ENCODE data around the gene GPR75. TPM values are rescaled to one million over a fixed set of nuclear protein-coding genes. Genes with fewer than 3 reads are reported as not detected.
A peak's percentile ranks its signal among the peaks of the same experiment; 100 is the strongest.

Gene GPR75
- 0.72 TPM for total RNA-seq (ENCODE audit: insufficient read depth, low replicate concordance)

- peak; percentile 32 for DNase-seq (ENCODE audit: low spot score)
Measured at GRCh38 chr2:53859206-53860181, at the start of gene GPR75. GPR75 (minus strand) TSS chr2:53859967; CDS start chr2:53854756, 5,211 bp downstream.

GRCh38 chr2:53907582-53907981, 47.8 kb upstream of the GPR75 start:
- DNase-seq (ENCODE audit: low spot score) = no peak

- DNase-seq (ENCODE audit: low spot score) = no peak
Measured at GRCh38 chr2:53905396-53905795, 45.6 kb upstream of the GPR75 start.

- DNase-seq (ENCODE audit: low spot score) = no peak
Measured at GRCh38 chr2:53903011-53903410, 43.2 kb upstream of the GPR75 start.

- no peak for DNase-seq (ENCODE audit: low spot score)
Measured at GRCh38 chr2:53901192-53901591, 41.4 kb upstream of the GPR75 start.

GRCh38 chr2:53896864-53897263, 37.1 kb upstream of the GPR75 start:
- DNase-seq (ENCODE audit: low spot score) = peak; percentile 2

- DNase-seq (ENCODE audit: low spot score) = no peak
Measured at GRCh38 chr2:53886406-53887280, 26.9 kb upstream of the GPR75 start.

GRCh38 chr2:53884883-53885282, 25.1 kb upstream of the GPR75 start:
- no peak for DNase-seq (ENCODE audit: low spot score)

- no peak for DNase-seq (ENCODE audit: low spot score)
Measured at GRCh38 chr2:53881986-53882385, 22.2 kb upstream of the GPR75 start.

GRCh38 chr2:53881360-53881759, 21.6 kb upstream of the GPR75 start:
- DNase-seq (ENCODE audit: low spot score) = no peak

GRCh38 chr2:53880756-53881155, 21.0 kb upstream of the GPR75 start:
- DNase-seq (ENCODE audit: low spot score) = no peak

GRCh38 chr2:53877556-53877955, 17.8 kb upstream of the GPR75 start:
- DNase-seq (ENCODE audit: low spot score) = no peak

GRCh38 chr2:53877112-53877511, 17.3 kb upstream of the GPR75 start:
- no peak for DNase-seq (ENCODE audit: low spot score)

GRCh38 chr2:53874401-53874950, 14.7 kb upstream of the GPR75 start:
- no peak for DNase-seq (ENCODE audit: low spot score)

- DNase-seq (ENCODE audit: low spot score) = no peak
Measured at GRCh38 chr2:53867773-53868172, 8.0 kb upstream of the GPR75 start.

GRCh38 chr2:53867169-53867568, 7.4 kb upstream of the GPR75 start:
- DNase-seq (ENCODE audit: low spot score) = no peak

GRCh38 chr2:53865962-53866361, 6.2 kb upstream of the GPR75 start:
- DNase-seq (ENCODE audit: low spot score) = no peak

- DNase-seq (ENCODE audit: low spot score) = no peak
Measured at GRCh38 chr2:53865264-53865663, 5.5 kb upstream of the GPR75 start.

- DNase-seq (ENCODE audit: low spot score) = no peak
Measured at GRCh38 chr2:53863538-53864227, 3.9 kb upstream of the GPR75 start.

- DNase-seq (ENCODE audit: low spot score) = no peak
Measured at GRCh38 chr2:53861824-53862223, 2.1 kb upstream of the GPR75 start.

- DNase-seq (ENCODE audit: low spot score) = no peak
Measured at GRCh38 chr2:53856272-53856671, 3.5 kb downstream of the GPR75 start.

Data from umbilical cord (tissue), 2 donors.